ENCODE results near the gene CDH8.

- TF ChIP-seq CTCF (IDR thresholded peaks at IDR 0.05) (no peak), POLR2A (IDR thresholded peaks at IDR 0.05) (no peak)
These were observed 106.5 kb downstream of the CDH8 start for GRCh38 chr16:61929776-61930175.

Measured in thyroid gland (tissue), 4 donors.